ENCODE results near the gene NCMAP.

DNA sequence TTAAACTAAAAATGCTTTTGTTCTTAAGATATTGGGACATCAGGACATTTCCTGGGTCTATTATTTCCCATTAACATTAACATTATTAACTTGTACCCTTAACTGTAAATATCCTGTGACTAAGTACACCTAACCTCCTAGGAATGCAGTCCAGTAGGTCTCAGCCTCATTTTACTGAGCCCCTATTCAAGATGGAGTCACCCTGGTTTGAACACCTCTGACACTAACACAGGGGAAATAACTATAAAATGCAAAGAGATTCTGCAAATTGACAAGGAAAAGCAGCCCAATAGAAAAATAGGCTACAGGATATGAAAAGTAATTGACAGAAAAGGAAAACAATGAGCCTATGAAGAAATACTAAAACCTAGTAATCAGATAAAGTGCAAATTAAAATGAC lies 11.6 kb upstream of the NCMAP start:
- TF ChIP-seq POLR2A (IDR thresholded peaks at IDR 0.05) = no peak
- TF ChIP-seq, protein P1, sequence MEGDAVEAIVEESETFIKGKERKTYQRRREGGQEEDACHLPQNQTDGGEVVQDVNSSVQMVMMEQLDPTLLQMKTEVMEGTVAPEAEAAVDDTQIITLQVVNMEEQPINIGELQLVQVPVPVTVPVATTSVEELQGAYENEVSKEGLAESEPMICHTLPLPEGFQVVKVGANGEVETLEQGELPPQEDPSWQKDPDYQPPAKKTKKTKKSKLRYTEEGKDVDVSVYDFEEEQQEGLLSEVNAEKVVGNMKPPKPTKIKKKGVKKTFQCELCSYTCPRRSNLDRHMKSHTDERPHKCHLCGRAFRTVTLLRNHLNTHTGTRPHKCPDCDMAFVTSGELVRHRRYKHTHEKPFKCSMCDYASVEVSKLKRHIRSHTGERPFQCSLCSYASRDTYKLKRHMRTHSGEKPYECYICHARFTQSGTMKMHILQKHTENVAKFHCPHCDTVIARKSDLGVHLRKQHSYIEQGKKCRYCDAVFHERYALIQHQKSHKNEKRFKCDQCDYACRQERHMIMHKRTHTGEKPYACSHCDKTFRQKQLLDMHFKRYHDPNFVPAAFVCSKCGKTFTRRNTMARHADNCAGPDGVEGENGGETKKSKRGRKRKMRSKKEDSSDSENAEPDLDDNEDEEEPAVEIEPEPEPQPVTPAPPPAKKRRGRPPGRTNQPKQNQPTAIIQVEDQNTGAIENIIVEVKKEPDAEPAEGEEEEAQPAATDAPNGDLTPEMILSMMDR (IDR thresholded peaks at IDR 0.05) = no peak
